ENCODE results near the gene ZNF322. TPM values are rescaled to one million over a fixed set of nuclear protein-coding genes. Genes with fewer than 3 reads are reported as not detected.

The ZNF322 gene
- total and polyA plus RNA-seq, 11 donors, result 4.0 to 17.2 (median 11.7) TPM

GRCh38 chr6:26651133-26651781 is 8.3 kb downstream of the ZNF322 start:
- Histone ChIP-seq H3K36me3 (peaks cover 0 to 54% (median 36%) of the 10 kb centered on the region in 9 donors), H3K4me1 (peaks cover 0 to 11% (median 0%) of the 10 kb centered on the region in 12 donors), H3K9me3 (peaks cover 0 to 31% (median 0%) of the 10 kb centered on the region in 12 donors), H3K27me3 (no peaks in the 10 kb centered on the region), H3K4me3 (no peak overlapping the region), H3K27ac (no peak overlapping the region)
- TF ChIP-seq CTCF (IDR thresholded peaks at IDR 0.05), result no peak
- no peak for TF ChIP-seq POLR2A (IDR thresholded peaks at IDR 0.05)
- DNase-seq (no peak), ATAC-seq (no peak)
- intact Hi-C loops (cut with DNase I), result no loop called here

- intact Hi-C loops (cut with DNase I), result no loop called here
- H3K27ac ChIP-seq, result no peak overlapping the region
- H3K4me1 ChIP-seq, result no peaks in the 10 kb centered on the region
- no peaks in the 10 kb centered on the region for H3K27me3 ChIP-seq
- peaks cover 0 to 42% (median 29%) of the 10 kb centered on the region in 9 donors for H3K36me3 ChIP-seq
- H3K4me3 ChIP-seq, result no peak overlapping the region
- DNase-seq (no peak), ATAC-seq (no peak)
- 97 to 100% (median 98%) methylated on average over 1 of the region's 1 CpG for WGBS, 4 donors
- peaks cover 0 to 31% (median 0%) of the 10 kb centered on the region in 12 donors for H3K9me3 ChIP-seq
- TF ChIP-seq CTCF (IDR thresholded peaks at IDR 0.05), result no peak
- no peak for TF ChIP-seq POLR2A (IDR thresholded peaks at IDR 0.05)
These were observed 13.5 kb downstream of the ZNF322 start for GRCh38 chr6:26646074-26646473.

- DNase-seq, result no peak
- intact Hi-C loops (cut with DNase I), result no loop called here
- 95 to 99% (median 96%) methylated on average over 2 of the region's 2 CpGs for WGBS, 4 donors
- no peak overlapping the region for H3K4me3 ChIP-seq
- H3K9me3 ChIP-seq, result peaks cover 0 to 37% (median 0%) of the 10 kb centered on the region in 12 donors
- ATAC-seq, result no peak
- H3K36me3 ChIP-seq, result peaks cover 0 to 63% (median 53%) of the 10 kb centered on the region in 9 donors
- H3K27ac ChIP-seq, result no peak overlapping the region
- no peaks in the 10 kb centered on the region for H3K27me3 ChIP-seq
- TF ChIP-seq POLR2A (IDR thresholded peaks at IDR 0.05) (no peak), CTCF (IDR thresholded peaks at IDR 0.05) (no peak)
- H3K4me1 ChIP-seq, result no peaks in the 10 kb centered on the region
These were observed 18.7 kb downstream of the ZNF322 start for GRCh38 chr6:26640806-26641205.

GRCh38 chr6:26629359-26629758 is 30.2 kb downstream of the ZNF322 start:
- WGBS, 4 donors, result 33 to 58% (median 45%) methylated on average over 1 of the region's 1 CpG
- Histone ChIP-seq H3K4me3 (no peak overlapping the region), H3K36me3 (peaks cover 0 to 11% (median 8%) of the 10 kb centered on the region in 9 donors), H3K27ac (no peak overlapping the region), H3K9me3 (peaks cover 0 to 6% (median 1%) of the 10 kb centered on the region in 12 donors), H3K4me1 (no peaks in the 10 kb centered on the region), H3K27me3 (no peaks in the 10 kb centered on the region)
- ATAC-seq, result no peak
- DNase-seq, result no peak
- intact Hi-C loops (cut with DNase I), result no loop called here
- TF ChIP-seq CTCF (IDR thresholded peaks at IDR 0.05), result no peak
- TF ChIP-seq POLR2A (IDR thresholded peaks at IDR 0.05), result no peak
